Fibroblast of lung (primary cell): ENCODE results near the gene TMEM74B.
A peak's percentile ranks its signal among the peaks of the same experiment; 100 is the strongest.

Source experiments
- EZH2 ChIP-seq: IDR thresholded peaks from 2 replicates; pipeline ENCODE4 v1.5.1; 2012; ENCODE audit warnings: low read length, control low read depth, mild to moderate bottlenecking; ENCODE audit errors: missing control alignments
- TF ChIP-seq, protein P1 (sequence below), 2 donors: IDR thresholded peaks in 1 of 2; conservative IDR thresholded peaks in 1 of 2; 1 replicate in 1 of 2; 2 replicates in 1 of 2; pipeline ENCODE4 v1.5.1; 2011 to 2012; ENCODE audit warnings: low read length in 2 of 2, control low read depth in 1 of 2, inconsistent platforms in 1 of 2, low read depth in 1 of 2, mild to moderate bottlenecking in 1 of 2

DNA sequence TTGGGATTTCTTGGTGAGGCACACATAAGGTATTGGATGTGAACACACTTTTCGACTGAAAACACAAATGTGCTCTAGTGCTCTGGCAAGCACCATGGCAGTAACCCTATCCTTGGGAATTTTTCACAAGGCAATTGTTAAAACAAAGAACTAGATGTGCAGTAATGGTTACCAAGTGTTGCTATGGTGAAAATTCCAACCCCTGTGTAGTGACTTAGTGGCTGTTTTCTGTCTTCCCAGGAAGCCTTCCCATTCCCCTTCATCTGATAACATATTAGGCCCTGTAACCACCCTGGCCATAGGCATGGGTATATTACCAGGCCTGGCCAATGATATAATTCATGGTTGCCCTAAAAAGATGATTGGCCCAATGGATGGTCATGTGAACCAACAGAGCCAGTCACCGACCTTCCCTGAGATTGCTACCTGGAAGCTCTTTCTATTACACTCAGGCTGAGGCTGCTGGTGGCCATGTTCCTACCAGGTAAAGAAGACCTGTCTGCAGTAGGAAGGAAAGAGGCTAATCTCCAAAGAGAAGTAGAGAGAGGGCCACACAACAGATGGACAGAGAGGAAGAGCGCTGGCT is 22.6 kb upstream of the TMEM74B start:
- TF ChIP-seq, protein P1, sequence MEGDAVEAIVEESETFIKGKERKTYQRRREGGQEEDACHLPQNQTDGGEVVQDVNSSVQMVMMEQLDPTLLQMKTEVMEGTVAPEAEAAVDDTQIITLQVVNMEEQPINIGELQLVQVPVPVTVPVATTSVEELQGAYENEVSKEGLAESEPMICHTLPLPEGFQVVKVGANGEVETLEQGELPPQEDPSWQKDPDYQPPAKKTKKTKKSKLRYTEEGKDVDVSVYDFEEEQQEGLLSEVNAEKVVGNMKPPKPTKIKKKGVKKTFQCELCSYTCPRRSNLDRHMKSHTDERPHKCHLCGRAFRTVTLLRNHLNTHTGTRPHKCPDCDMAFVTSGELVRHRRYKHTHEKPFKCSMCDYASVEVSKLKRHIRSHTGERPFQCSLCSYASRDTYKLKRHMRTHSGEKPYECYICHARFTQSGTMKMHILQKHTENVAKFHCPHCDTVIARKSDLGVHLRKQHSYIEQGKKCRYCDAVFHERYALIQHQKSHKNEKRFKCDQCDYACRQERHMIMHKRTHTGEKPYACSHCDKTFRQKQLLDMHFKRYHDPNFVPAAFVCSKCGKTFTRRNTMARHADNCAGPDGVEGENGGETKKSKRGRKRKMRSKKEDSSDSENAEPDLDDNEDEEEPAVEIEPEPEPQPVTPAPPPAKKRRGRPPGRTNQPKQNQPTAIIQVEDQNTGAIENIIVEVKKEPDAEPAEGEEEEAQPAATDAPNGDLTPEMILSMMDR (conservative IDR thresholded peaks at IDR 0.05 in 1 of 2, IDR thresholded peaks at IDR 0.05 in 1 of 2; ENCODE audit: low read depth in 1 of 2, low read length in 2 of 2): no peak
- peak; percentile 45 for TF ChIP-seq EZH2
